GM18517 (cell line): ENCODE results near the gene EPHB1.
A peak's percentile ranks its signal among the peaks of the same experiment; 100 is the strongest.

Experiments used
- ATAC-seq: cut with Tn5 transposase; IDR thresholded peaks from one replicate; pipeline ENCODE4 v1.9.1; 2021; ENCODE audit warnings: mild to moderate bottlenecking, moderate library complexity; ENCODE audit not compliant: unreplicated experiment

Gene EPHB1

DNA sequence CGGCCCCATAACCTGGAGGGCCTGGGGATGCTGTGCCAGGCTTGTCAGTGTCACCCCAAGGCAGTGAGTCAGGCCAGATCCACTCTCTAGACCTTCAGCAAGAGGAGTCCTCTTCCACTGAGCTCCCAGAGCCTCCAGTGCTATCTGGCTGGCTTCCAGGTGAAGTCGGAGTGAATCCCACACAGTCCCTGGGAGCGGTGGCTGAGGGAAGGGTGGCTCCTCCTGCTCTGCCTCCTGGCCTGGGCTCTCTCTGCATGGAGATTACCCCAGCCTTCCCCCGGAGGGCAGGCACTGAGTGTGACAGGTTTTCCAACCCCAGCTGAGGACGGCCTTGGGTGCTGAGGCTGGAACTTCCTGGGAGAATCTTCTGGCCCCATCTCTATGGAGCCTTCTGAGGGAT is 82.7 kb downstream of the EPHB1 start:
- ATAC-seq: no peak

DNA sequence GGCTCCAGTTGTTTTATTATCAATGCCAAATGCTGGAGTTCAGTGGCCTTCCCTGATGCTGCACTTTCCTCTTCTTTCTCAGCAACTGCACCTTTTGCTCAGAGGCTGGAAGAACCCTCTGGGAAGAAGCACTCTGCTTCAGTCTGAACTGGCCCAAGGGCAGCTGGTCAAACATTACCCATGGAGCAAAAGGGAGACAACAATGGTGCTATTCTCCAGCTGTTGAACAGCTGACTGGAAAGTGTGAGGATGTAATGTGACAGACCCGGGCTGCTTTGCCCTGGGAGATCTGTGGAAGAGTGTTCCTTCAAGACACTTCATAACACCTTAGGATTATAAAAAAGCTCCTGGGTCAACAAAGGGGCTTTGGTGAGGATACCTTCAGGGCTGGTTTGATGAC is 84.9 kb downstream of the EPHB1 start:
- ATAC-seq: no peak

DNA sequence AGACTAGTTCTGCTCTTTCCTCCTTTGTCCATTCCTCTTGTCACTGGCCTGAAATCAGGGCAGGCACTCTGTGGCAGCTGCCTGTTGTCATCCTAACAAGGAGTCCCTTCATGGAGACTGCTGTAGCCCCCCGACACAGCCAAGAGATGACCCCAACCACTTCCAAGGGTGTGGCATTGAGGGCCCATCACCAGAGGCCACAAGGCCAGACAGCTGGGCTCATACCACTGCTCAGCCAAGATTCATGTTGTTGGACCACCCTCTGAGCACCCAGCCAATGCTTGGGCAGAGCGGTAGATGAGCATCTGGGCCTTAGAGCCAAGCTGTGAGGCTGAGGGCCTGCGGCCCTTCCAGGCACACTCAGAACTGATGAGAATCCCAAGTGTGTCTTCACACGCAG is 85.4 kb downstream of the EPHB1 start:
- ATAC-seq: no peak

DNA sequence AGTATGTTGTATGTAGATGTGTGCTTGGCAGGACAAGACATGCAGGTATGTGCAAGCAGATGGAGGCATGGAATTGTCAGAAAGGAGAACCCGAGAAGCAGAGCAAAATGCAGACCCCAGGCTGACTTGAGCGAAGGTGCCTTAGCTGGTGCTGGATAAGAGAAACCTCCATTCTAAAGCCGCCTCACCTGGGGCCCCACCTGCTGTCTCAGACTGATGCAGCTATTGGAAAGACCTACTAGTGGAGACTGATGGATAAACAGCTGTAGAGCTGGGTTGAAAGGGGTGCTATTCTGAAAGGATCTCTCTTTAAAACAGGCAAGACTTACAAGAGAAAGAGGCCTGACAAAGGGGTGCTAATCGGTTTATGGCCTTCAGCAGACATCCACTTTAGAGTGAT is 86.2 kb downstream of the EPHB1 start:
- ATAC-seq: no peak

DNA sequence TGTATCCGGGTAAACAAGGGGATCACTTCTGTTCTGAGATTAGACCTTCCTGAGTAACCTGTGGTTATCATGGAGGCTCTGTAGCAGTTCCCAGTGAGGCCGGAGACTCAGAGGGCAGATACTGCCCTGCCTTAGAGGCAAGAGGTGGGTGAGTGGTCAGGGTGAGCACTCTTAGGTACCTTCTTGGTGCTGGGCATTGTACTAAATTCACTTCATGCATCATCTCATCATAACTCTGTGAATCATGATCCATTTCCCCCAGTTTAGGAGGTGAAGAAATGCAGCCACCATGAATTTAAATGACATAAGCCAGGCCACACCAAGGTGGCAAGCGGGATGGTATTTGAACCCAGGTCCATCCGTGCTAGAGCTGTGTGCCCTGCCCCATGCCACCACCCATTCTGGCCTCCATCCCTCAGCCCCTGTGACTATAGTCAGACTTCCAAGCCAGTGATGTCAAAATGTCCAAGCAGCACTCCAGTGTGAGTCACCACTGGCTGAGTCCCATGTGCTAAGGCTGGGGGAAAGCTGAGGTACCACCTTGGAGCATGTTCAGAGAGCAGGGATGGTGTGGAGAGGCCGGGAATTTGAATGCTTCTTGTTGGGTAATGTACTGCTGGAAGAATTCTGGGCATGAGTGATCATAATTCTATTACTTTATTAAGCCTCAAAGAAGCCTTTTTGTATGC is 88.8 kb downstream of the EPHB1 start:
- ATAC-seq: no peak

DNA sequence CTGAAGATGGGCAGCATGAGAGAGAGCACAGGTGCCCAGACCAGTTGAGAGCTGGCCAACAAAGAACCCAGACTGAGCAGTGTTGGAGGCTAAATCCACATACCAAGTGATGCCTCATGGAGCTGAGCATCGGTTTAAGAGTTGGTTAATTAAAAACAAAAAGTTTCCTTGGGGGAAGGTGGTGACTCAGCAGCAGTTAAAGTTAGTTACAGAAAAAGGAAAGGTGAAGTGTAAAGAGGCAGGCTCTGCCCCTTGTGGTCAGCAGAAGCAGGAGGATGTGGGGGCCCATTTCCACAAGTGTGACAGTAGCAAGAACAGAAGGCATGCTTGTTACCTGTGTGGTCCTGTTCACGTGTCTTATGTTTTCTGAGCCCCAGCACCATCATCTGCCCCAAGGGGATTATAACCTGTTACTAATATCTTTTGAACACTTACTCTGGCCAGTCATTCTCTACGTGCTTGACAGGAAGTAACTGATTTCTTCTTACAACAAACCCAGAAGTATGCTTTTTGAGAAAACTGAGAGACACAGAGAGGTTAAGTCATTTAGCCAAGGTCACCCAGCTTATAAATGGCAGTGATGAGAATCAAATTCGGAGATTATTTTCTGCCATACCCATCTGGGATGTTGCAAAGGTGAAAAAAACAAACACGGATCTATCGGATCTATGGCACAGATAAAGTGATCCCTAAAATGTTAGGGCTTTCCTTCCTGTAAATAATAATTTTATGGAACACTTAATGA is 91.0 kb downstream of the EPHB1 start:
- ATAC-seq: peak; percentile 92

DNA sequence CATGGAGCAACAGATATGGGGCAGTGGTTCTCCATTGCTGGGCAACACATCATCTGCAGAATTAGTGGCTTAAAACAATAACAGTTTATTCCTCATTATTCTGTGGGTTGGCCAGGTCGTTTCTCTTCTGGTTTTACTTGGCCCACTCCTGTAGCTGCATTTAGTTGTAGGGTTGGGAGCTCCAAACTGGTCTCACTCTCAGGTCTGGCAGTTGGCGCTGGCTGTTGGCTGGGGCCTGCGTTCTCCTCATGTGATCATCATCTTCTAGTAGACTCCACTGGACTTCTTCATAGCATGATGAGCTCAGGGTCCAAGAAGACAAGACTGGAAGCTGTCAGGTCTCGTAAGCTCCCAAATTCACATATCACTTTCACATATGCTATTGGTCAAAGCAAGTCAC is 91.9 kb downstream of the EPHB1 start:
- ATAC-seq: no peak

DNA sequence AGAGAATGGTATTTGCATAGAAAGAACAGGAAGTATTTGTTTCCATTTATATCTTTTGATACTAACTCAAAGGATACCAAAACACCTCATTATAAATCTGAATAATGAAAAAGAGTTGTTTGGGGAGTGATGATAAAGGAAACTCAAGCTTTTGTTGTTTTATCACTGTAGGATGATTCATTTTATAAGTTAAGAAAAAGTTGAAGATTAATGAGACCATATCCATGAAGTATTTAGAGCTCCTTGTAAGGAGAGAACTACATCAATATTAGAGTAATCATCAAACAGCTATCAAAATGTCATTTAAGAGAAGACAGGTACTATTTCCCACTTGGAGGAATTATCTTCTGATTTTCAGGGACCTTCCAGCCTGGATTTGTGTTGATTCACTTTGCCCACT is 92.5 kb downstream of the EPHB1 start:
- no peak for ATAC-seq

DNA sequence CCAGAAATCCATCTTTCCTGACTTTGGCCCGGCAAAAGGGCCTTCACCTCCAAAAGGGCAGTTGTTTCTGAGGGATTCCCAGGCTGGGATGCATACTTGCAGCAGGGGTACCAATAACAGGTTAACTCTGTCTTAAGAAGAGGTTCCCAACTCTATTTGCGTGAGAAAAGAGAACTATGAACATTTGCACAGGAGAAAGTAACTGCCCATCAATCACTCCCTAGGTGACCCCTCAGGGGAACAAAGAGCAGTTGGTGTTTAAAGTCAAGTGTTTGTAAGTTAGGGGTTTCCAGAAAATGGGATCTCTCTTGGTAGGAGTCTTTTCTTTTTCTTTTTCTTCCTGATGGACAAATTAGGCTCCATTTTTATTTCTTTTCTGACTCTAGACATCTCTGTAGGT is 97.3 kb downstream of the EPHB1 start:
- ATAC-seq: no peak

DNA sequence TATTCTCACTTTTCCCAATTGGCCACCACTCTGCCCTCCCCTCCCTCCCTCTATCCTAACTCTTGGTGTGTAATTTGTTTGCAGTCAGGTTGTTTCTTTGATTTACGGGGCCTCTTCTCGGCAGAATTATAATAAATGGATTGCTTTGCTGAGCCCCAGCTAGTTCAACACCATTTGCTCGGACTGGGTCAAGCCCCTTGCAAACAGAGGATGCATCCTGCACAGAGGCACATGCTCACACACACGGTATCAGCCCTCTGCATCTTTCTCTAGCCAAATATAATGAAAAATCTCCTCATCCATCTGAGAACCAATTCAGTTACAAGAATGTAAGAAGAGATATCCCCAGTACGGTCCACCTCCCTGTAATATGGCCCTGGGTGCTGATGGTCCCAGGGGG is 97.7 kb downstream of the EPHB1 start:
- ATAC-seq: no peak

DNA sequence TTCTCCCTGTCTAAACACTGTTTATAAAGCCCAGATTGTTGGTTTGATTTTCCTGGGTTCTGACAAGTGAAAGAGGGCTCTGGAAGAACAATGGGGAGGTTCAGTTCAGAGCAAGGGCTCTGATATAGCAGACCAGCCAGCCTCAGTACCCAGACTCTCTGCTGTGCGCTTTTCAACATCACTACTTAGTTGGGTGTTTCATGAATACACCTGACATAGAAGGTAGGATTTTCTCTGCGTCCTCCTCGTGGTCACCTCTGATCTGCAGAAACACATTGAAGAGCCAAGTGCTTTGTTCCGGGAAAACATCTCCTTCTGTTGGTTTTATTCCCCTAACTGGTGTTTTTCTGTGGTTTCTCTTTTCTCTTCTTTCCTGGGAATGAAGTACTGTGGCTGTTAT is 99.5 kb downstream of the EPHB1 start:
- ATAC-seq: no peak

DNA sequence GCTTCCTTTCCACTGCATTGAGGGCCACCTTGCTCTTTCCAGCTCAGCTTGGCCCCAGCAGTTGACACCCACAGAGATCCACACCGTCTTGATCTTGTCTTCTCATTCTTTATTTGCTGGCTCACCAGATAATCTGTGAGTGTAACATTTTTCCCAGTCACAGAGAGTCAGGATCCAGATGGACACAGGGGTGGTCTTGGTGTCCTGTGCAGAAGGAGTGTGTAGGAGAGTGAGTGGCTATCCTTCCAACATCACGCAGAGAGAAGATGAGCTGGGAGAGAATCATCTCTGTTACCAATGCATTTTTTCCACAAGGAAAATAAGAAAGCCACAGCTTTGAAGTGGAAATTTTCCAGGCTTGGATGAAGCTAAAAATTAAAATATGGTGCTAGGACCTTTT is 100.1 kb downstream of the EPHB1 start:
- ATAC-seq: no peak

DNA sequence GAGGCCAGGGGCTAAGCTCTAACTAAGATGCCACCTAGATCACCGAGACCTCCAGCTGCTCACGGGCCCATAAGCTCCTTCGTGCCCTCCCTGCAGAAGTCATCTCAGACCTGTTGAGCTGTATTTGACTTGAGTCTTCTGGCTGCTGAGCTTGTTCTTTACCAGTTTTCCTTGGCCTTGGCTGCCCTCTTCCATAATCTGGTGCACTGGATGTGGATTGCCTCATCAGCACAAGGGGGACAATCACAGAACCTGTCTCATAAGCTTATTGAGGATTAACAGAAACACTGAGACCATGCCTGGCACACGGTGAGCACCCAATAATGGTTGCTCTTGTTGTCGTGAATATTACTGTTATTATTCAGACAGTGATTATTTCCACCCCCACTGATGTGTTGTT is 101.1 kb downstream of the EPHB1 start:
- no peak for ATAC-seq

DNA sequence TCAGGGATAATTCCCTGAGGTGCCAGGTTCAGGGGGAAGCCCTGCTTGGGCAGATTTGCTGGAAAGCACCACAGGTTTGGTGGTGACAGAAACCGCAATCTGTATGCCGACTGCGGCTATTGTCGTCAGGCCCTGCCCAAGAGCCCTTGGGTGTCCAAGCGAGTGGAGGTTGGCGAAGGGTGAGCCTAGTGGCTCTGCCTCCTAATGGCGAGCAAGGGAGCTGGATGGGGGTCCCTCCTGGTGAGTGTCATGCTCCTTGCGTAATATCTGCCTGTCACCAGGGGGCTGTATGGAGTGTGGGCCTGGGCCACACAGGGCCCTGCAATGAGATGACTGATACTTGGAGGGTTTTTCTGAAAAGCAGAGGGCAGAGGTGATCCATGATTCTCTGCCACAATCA is 101.6 kb downstream of the EPHB1 start:
- no peak for ATAC-seq

DNA sequence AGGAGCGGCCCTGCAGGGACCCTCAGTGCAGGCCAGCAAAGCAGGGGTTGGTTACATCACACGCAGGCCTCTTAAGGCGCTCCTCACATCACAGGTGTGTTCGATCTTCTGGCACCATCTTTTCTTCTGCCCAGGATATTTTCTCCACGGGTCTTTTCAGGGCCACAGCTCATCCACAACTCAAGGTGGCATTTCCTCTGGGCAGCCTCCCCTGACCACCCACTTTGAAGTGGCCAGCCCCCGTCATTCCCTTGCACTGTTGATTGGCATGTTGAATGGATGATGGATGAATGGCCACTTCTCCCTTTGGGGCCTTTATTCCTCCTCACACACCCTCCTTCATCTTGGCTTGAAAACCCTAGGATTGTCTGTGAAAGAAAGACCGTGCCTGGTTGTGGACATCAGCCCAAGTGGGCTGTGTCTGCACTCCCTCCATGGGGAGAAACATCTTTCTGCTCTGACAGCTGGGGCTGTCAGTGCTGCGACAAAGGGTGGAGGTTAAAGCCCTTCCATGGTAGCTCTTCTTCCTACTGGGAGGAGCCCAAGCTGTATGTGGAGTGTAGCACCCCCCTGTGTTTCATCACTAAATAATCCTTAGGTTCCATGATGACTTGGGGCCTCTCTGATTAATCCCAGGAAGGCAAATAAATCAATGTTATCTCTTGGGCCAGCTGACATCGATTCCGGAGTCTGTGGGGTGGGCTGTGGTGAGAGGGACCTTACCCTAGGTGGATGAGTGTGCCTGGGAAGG is 102.5 kb downstream of the EPHB1 start:
- no peak for ATAC-seq

DNA sequence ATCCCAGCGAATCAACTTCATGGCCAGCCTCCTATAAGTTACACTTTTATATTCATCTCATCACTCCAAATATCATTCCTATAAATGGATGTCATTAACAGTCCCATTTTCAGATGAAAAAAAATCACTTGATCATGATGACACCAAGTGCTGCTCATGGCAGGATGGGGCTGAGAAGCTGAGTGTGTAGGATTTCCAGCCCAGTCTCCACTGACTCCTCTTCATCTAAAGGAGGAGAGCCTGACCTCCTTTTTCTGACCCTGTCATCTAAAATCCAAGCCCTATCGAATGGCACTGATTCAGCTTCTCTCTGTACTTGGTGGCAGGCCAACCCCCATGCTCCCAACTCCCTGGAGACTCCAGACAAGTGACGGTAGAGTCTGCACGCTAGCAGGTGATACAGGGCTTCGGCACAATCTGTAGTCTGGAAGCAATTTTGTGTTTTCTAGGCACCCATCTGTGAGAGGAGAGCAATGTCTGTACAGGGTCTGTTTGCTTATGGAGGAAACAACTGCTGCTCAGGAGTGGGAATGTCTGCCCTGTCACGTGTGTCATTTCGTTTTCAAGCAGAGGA is 103.2 kb downstream of the EPHB1 start:
- ATAC-seq: no peak

DNA sequence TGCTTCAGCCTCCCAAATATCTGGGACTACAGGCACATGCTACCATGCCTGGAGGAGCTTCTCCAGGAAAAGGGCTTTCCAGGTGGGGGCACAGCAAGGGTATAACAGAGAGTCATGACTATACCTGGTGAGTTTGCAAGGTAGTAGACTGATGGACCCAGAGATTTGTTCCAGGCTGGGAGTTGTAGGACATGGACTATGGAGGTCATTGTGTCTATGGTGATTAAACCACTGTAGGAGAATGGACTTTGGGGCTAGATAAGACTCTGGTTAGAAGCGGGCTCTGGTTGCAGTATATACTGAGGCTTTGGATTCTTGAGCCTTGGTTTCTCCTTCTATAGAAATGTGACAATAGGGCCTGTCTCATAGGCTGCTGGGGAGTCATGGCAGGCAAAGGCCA is 104.7 kb downstream of the EPHB1 start:
- no peak for ATAC-seq

DNA sequence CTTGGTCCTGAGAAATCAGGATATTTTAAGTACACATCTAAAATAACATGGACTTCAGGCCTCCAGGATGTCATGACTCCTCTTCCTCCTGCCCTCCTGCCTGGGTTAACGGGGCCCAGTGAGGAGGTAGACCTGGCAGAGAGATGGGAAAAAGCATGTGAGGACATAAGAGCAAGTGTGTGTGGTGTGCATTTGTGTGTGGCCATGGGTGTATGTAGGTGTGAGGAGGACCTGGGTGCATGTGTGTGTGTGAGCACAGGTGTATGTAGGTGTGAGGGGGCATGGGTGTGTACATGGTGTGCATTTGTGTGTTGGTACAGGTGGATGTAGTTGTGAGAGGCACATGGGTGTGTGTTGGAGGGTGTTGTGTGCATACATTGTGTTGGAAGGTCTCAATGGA is 105.4 kb downstream of the EPHB1 start:
- ATAC-seq: no peak

DNA sequence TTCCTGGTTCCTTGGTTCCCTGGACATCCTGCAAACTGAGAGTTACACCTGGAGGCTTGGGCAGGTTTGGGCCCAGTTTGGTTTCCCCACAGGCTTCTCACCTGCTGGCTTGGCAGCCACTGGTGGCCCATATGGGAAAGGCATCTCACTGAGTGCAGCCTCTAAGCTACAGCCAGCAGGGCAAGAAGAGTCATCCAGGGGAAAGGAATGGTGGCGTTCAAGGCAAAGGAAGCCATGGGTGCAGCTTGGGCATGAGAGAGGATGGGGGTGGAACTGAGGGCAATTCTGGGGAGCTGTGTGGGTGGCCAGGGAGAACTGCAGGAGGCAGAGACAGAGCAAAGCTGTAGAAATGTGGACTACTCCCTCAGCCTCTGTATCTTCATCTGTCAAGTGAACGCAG is 106.4 kb downstream of the EPHB1 start:
- no peak for ATAC-seq

DNA sequence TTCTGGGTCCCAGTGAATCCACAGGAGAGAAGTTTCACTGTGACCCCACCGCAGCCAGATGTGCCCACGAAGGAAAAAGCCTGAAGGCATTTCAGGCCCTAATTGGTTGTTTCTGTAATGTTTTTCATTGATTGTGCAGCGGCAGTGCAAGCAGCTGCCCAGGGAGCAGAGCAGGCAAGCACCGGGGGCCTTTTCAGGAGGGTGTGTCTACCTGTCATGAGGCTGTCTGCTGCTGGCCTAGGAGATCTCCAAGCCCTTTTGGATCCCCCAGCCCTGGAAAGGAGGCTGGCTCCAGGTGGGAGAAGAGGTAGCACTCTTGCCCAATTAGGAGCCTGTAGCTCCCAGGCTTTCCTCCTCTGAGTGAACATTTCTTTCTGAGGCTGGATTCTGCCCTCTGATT is 108.8 kb downstream of the EPHB1 start:
- ATAC-seq: no peak

DNA sequence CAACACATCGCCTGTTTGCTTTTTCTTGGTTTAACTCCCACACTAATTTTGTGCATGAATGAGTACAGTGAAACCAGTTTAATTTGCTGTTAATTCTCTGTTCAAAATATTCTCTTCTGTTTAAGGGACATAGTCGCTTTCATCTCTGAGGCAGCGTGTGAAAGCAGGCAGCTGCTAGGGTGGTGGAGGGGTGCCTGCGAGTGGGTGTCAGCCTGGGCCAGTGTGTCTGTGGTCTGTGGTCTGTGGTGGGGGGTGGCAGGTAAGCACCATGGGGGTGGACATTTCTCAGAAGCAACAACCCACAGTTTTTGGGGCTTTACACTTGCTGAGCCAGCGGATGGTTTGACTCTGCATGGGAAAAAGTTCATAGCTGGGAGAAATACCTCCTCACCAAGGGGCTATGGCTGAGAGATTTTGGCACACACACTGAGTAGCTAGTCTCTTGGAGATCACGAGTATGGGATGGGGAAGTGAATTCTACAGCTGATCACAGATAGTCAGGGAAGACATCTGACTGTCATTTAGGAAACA is 109.2 kb downstream of the EPHB1 start:
- peak; percentile 91 for ATAC-seq
